HG02759 (cell line): ENCODE measurements around the gene CACNA1C.

ENCODE experiments used
- ATAC-seq: cut with Tn5 transposase; IDR thresholded peaks from one replicate; pipeline ENCODE4 v1.9.1; 2021; ENCODE audit warnings: mild to moderate bottlenecking, moderate library complexity; ENCODE audit not compliant: unreplicated experiment

The CACNA1C gene

GRCh38 chr12:2192231-2192630, 139.4 kb downstream of the CACNA1C start:
- ATAC-seq = no peak

GRCh38 chr12:2194060-2194459, 141.3 kb downstream of the CACNA1C start:
- no peak for ATAC-seq

- no peak for ATAC-seq
Measured at GRCh38 chr12:2194571-2194970, 141.8 kb downstream of the CACNA1C start.

GRCh38 chr12:2195085-2195484, 142.3 kb downstream of the CACNA1C start:
- ATAC-seq = no peak

- no peak for ATAC-seq
Measured at GRCh38 chr12:2198005-2198501, 145.3 kb downstream of the CACNA1C start.

- ATAC-seq = no peak
Measured at GRCh38 chr12:2198542-2198941, 145.8 kb downstream of the CACNA1C start.

- ATAC-seq = no peak
Measured at GRCh38 chr12:2205996-2206395, 153.2 kb downstream of the CACNA1C start.

- no peak for ATAC-seq
Measured at GRCh38 chr12:2208837-2209635, 156.2 kb downstream of the CACNA1C start.

GRCh38 chr12:2211119-2211518, 158.3 kb downstream of the CACNA1C start:
- ATAC-seq = no peak

GRCh38 chr12:2212537-2212936, 159.8 kb downstream of the CACNA1C start:
- no peak for ATAC-seq

GRCh38 chr12:2212971-2213869, 160.4 kb downstream of the CACNA1C start:
- no peak for ATAC-seq

- ATAC-seq = no peak
Measured at GRCh38 chr12:2214411-2214810, 161.6 kb downstream of the CACNA1C start.

GRCh38 chr12:2215709-2216560, 163.1 kb downstream of the CACNA1C start:
- ATAC-seq = no peak

GRCh38 chr12:2218706-2219105, 165.9 kb downstream of the CACNA1C start:
- no peak for ATAC-seq

GRCh38 chr12:2221030-2221621, 168.3 kb downstream of the CACNA1C start:
- ATAC-seq = no peak

GRCh38 chr12:2222691-2223090, 169.9 kb downstream of the CACNA1C start:
- no peak for ATAC-seq

- ATAC-seq = no peak
Measured at GRCh38 chr12:2224961-2225360, 172.2 kb downstream of the CACNA1C start.

GRCh38 chr12:2225696-2226095, 172.9 kb downstream of the CACNA1C start:
- ATAC-seq = no peak

GRCh38 chr12:2226641-2227040, 173.9 kb downstream of the CACNA1C start:
- no peak for ATAC-seq

- no peak for ATAC-seq
Measured at GRCh38 chr12:2227360-2227759, 174.6 kb downstream of the CACNA1C start.
